ENCODE results near the gene CHSY3. TPM values are rescaled to one million over a fixed set of nuclear protein-coding genes. Genes with fewer than 3 reads are reported as not detected.

The CHSY3 gene
- total and polyA plus RNA-seq, 2 donors (not counting 1 experiment from before 2014, with no cell fraction given), result 0.51 to 0.99 TPM

DNA sequence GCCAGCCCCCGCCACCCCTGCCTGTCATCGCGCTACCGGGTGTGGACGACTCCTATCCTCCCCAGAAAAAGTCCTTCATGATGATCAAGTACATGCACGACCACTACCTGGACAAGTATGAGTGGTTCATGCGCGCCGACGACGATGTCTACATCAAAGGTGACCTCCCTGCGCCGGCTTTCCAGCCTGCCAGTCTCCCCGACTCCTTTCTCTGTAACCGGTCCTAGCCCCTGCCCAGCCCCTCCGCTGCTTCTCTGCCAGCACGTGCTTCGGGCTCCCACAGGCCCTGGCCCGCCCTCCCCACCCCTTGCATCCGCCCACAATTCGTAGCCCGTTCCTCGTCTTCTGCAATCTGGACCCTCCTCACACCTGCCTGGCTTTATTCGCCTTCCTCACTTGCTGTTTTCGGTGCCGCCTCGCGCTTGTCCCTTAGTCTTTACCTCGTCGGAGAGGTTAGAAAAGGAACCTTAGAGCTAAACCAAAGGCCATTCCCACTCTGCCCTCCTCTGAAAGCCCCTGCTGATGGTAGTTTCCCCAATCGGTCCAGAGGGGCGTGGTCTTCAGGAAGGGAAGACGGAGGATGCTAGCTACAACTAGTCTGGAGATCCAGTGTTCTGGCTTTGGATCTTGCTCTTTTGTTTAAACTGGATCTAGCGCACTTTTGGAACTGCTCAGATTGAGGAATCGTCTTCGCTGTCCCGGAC, 1.4 kb downstream of the CHSY3 start:
- Histone ChIP-seq H3K79me2 (ENCODE audit: control insufficient read depth, insufficient read depth, low read length) (no peaks in the 10 kb centered on the region), H3K4me1 (ENCODE audit: control insufficient read depth, extremely low read depth, insufficient read depth, low read length) (peaks cover 9% of the 10 kb centered on the region), H2AFZ (ENCODE audit: low read length) (peak overlapping the region; percentile 43), H3K27ac (ENCODE audit: insufficient read depth, low read length) (no peak overlapping the region), H3K36me3 (ENCODE audit: control insufficient read depth, insufficient read depth, low read length) (no peaks in the 10 kb centered on the region), H3K9me3 (ENCODE audit: control insufficient read depth, insufficient read depth, low read depth, low read length) (no peaks in the 10 kb centered on the region), H3K27me3 (ENCODE audit: control insufficient read depth, insufficient read depth, low read length) (peaks cover 5% of the 10 kb centered on the region), H3K9ac (ENCODE audit: insufficient read depth, low read length) (no peak overlapping the region), H3K4me3 (replicated peaks in 1 of 4; ENCODE audit: control extremely low read depth in 1 of 4, insufficient read depth in 1 of 4, low read depth in 3 of 4, low read length in 4 of 4) (peak overlapping the region; percentile 43 to 61 (median 56)), H3K4me2 (ENCODE audit: extremely low read depth, insufficient read depth, low read length) (peak overlapping the region; percentile 89), H4K20me1 (ENCODE audit: control insufficient read depth, extremely low read depth, insufficient read depth, low read length) (no peaks in the 10 kb centered on the region)
- peak; percentile 9 to 32 for DNase-seq (ENCODE audit: low read depth in 2 of 2)
- no peak for TF ChIP-seq CTCF (conservative IDR thresholded peaks at IDR 0.05 in 1 of 2, IDR thresholded peaks at IDR 0.05 in 1 of 2; ENCODE audit: low read depth in 1 of 2, low read length in 2 of 2)
- no peak for TF ChIP-seq EZH2 (IDR thresholded peaks at IDR 0.05; ENCODE audit: low read length, missing control alignments)

GRCh38 chr5:129906177-129906887, 2.1 kb downstream of the CHSY3 start:
- no peaks in the 10 kb centered on the region for H4K20me1 ChIP-seq (ENCODE audit: control insufficient read depth, extremely low read depth, insufficient read depth, low read length)
- peak; percentile 52 to 53 for DNase-seq (ENCODE audit: low read depth in 2 of 2)
- H3K4me2 ChIP-seq (ENCODE audit: extremely low read depth, insufficient read depth, low read length), result peak overlapping the region; percentile 89
- no peaks in the 10 kb centered on the region for H3K36me3 ChIP-seq (ENCODE audit: control insufficient read depth, insufficient read depth, low read length)
- H2AFZ ChIP-seq (ENCODE audit: low read length), result peak overlapping the region; percentile 53
- H3K4me3 ChIP-seq (replicated peaks in 1 of 4; ENCODE audit: control extremely low read depth in 1 of 4, insufficient read depth in 1 of 4, low read depth in 3 of 4, low read length in 4 of 4), result peak overlapping the region; percentile 40 to 61 (median 50)
- H3K27ac ChIP-seq (ENCODE audit: insufficient read depth, low read length), result no peak overlapping the region
- H3K9me3 ChIP-seq (ENCODE audit: control insufficient read depth, insufficient read depth, low read depth, low read length), result no peaks in the 10 kb centered on the region
- no peak for TF ChIP-seq EZH2 (IDR thresholded peaks at IDR 0.05; ENCODE audit: low read length, missing control alignments)
- TF ChIP-seq CTCF (conservative IDR thresholded peaks at IDR 0.05 in 1 of 2, IDR thresholded peaks at IDR 0.05 in 1 of 2; ENCODE audit: low read depth in 1 of 2, low read length in 2 of 2), result peak in 1 of 2 donors; percentile 31
- H3K79me2 ChIP-seq (ENCODE audit: control insufficient read depth, insufficient read depth, low read length), result no peaks in the 10 kb centered on the region
- H3K27me3 ChIP-seq (ENCODE audit: control insufficient read depth, insufficient read depth, low read length), result peaks cover 5% of the 10 kb centered on the region
- peaks cover 9% of the 10 kb centered on the region for H3K4me1 ChIP-seq (ENCODE audit: control insufficient read depth, extremely low read depth, insufficient read depth, low read length)
- no peak overlapping the region for H3K9ac ChIP-seq (ENCODE audit: insufficient read depth, low read length)

GRCh38 chr5:129909225-129909624, 5.0 kb downstream of the CHSY3 start:
- Histone ChIP-seq H4K20me1 (ENCODE audit: control insufficient read depth, extremely low read depth, insufficient read depth, low read length) (no peaks in the 10 kb centered on the region), H3K4me2 (ENCODE audit: extremely low read depth, insufficient read depth, low read length) (no peak overlapping the region), H3K36me3 (ENCODE audit: control insufficient read depth, insufficient read depth, low read length) (no peaks in the 10 kb centered on the region), H3K27ac (ENCODE audit: insufficient read depth, low read length) (no peak overlapping the region), H3K9me3 (ENCODE audit: control insufficient read depth, insufficient read depth, low read depth, low read length) (no peaks in the 10 kb centered on the region), H3K9ac (ENCODE audit: insufficient read depth, low read length) (no peak overlapping the region), H3K4me1 (ENCODE audit: control insufficient read depth, extremely low read depth, insufficient read depth, low read length) (peaks cover 9% of the 10 kb centered on the region), H3K4me3 (replicated peaks in 1 of 4; ENCODE audit: control extremely low read depth in 1 of 4, insufficient read depth in 1 of 4, low read depth in 3 of 4, low read length in 4 of 4) (no peak overlapping the region), H2AFZ (ENCODE audit: low read length) (no peak overlapping the region), H3K79me2 (ENCODE audit: control insufficient read depth, insufficient read depth, low read length) (no peaks in the 10 kb centered on the region), H3K27me3 (ENCODE audit: control insufficient read depth, insufficient read depth, low read length) (no peaks in the 10 kb centered on the region)
- TF ChIP-seq CTCF (conservative IDR thresholded peaks at IDR 0.05 in 1 of 2, IDR thresholded peaks at IDR 0.05 in 1 of 2; ENCODE audit: low read depth in 1 of 2, low read length in 2 of 2), result no peak
- no peak for DNase-seq (ENCODE audit: low read depth in 2 of 2)

All from fibroblast of lung (primary cell).